ENCODE data around the gene IGIP.

DNA sequence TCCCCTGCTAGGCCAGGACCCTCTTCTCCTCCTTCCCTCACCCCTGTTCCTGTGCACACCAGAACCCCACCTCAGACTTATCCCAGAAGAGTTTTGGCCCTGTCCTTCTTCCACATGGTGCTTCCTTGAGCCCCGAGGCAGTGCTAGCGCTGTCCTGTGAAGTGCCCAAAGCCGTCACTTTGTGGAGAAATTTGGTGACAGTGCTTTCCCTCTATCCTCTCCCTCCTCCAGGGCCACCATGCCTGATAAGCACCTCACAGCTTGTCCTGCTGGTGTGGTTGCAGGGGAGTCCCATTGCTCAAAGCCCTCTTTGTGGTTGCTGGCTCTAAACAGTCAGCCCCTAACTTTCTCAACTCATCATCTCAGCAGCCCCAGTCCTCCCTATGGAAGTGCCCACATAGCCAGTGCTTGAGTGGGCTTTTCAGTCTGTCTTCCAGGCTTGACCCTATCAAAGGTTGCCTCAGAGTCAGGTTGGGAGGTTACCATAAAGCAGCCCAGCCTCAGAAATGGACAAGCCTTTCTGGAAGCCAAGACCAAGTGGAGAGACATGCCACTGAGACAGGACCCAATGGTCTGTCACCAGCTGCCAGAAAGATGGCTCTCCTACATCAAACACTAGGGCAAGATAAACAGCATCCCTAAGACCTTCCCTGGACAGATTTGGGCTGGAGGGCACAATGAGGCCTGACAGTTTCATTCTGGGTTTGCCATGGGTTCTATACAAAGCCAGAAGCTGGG, 18.0 kb downstream of the IGIP start:
- TF ChIP-seq GATA3 (IDR thresholded peaks at IDR 0.05; ENCODE audit: low read depth, low read length) (no peak), GATA2 (IDR thresholded peaks at IDR 0.05; ENCODE audit: low read depth, low read length) (no peak)

Measured in SH-SY5Y (cell line).